Measurements from ENCODE around the gene GIGYF2.

GIGYF2 gene

DNA sequence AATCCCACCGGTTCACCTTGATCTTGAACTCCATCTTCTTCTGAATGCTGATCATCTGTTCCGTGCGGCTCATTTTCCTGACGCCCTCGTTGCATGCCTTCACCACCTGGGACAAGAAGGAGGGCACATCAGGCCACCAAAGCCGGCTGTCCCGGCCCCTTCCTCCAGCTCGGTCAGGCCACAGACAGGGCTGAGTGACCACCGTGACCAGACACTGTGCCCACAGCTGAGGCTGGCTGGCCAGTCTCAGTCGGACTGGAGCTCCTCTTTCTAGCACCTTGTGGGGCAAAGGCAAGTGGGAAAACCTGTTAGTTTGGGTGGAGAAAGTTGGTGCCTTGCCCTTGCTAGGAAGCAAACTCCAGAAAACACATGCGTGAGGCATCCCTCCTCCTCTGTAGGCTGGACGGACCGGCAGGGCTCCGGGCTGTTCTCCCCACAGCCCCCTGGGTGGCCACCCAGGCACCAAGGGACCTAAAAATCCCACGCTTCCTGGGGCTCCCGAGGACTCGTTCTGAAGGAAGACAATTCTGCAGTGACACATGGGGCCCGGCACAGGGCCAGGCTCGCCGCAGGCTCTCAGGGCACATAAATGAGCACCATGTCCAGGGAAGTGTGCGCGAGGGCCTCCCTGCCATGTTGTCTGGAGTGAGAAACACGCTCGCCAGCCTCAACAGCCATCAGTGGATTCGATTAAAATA lies 188.3 kb downstream of the GIGYF2 start:
- DNase-seq, result no peak

- DNase-seq, result no peak
Observed at GRCh38 chr2:232886176-232886575, 189.0 kb downstream of the GIGYF2 start.

GRCh38 chr2:232886632-232887031 lies 189.5 kb downstream of the GIGYF2 start:
- DNase-seq, result no peak

GRCh38 chr2:232887171-232887850 lies 190.2 kb downstream of the GIGYF2 start:
- DNase-seq, result no peak

DNA sequence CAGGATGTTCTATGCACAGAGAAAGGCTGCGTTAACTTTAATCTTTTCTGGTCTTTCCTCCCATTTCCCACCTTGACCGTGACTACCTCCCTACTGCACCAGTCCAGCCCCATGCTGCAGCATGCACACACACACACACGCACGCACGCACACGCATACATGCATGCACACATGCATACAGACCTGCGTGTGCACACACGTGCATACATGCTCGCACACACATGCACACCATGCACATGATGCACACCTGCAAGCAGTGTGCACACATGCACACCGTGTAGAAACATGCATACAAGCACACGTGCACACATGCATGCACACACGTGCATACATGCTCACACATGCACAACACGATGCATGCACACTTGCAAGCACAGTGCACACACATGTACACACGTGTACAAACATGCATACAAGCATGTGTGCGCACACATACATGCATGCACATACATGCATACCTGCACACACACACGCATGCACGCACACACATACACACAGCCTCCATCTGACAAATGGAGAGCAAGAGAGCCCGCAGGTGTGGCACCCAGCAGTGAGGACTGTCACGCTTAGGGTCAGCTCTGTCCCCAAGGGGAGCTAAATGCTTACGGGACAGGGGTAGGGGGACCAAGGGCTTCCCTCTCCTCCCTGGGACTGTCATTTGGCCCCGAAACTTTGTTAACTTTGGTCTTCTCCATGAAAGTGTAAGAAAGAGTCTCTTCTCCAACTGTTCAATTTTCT lies 191.1 kb downstream of the GIGYF2 start:
- DNase-seq, result no peak

GRCh38 chr2:232888839-232889529 lies 191.9 kb downstream of the GIGYF2 start:
- DNase-seq, result no peak

DNA sequence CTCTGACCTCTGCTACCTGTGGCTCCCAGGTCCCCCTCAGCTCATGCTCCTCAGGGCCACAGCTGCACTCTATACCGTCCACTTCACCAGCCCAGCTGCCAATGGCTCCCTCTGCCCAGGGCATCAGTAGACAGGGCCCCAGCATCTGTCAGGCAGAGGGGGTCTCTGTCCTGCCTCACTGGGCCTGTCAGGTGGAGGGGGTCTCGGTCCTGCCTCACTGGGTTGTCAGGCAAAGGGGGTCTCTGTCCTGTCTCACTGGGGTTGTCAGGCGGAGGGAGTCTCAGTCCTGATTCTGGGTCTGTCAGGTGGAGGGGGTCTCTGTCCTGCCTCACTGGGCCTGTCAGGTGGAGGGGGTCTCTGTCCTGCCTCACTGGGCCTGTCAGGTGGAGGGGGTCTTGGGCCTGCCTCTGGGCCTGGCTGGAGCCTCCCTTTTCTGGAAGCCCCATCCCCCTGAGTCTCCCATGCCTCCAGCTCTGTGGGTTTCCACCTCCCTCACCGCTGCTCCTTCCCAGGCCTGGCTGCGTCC lies 192.8 kb downstream of the GIGYF2 start:
- DNase-seq, result no peak

- no peak for DNase-seq
Observed at GRCh38 chr2:232890536-232890895, 193.4 kb downstream of the GIGYF2 start.

DNA sequence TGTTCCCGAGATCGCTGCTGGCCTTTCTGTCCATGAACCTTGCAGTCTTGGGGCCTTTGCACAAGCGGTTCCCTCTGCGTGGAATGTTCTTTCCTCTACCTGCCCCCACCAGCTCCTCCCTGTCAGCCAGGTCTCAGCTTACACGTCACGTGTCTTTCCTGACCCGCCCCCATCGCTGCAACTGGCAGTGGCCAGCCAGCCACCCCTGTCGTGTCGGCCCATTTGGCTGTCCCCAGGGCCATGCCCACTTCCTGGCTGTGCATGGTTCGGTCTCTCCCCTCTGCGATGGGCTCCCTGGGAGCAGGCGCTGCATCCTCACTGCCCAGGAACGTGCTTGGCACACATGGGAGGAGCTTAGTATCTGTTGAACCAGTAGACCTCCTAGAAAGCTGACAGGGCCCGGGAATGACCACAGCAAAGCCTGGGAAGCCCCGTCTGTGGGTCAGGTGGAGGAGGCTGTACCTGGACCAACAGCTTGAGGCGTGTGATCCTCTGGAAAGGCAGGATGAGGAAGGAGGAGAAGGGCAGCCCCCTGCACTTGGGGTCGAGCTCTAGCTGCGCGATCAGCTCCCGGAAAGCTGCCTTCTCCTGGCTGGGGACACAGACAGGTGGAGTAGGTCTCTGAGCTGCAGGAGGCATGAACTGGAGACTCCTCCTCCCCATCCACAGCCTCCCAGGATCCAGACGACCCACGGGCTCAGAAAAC lies 193.9 kb downstream of the GIGYF2 start:
- DNase-seq, result peak; percentile 82

DNA sequence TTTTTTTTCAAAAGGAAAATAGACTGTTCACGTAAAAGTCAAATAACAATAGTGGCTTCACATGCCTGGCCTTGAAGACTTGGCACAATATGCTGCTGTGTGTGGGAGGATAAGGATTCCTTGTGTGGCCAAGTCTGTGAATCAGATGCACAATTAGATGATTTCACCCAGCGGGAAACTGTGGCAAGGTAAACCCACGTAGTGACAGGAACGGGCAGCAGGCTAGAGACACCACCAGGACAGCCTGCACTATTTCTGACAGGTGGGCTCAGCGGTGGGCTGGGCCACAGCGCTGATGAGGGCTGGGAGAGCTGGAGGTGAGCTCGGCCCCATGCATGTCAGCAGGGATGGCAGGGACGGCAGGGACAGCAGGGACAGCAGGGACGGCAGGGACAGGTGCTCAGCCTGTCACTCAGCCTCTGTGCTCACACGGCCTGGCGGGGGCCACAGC lies 194.5 kb downstream of the GIGYF2 start:
- no peak for DNase-seq

DNA sequence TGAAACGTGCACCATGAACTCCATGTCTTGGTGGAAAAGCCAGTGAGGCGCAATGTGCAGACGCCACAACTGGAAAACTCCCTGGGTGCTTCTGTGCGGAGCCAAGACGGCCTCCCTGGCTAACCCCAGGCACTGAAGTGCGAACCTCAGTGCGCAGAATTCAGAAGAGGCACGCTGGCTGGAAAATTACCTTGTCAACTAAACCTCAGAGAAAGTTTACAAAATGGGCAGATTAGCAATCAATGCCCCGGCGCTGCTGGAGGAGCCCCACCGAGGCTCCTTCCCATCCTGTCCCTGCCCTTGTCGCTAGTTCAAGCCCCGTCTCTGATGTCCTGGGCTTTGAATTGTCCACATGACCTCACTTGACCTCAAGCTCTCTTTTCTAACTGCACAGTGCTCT lies 195.1 kb downstream of the GIGYF2 start:
- DNase-seq, result no peak

DNA sequence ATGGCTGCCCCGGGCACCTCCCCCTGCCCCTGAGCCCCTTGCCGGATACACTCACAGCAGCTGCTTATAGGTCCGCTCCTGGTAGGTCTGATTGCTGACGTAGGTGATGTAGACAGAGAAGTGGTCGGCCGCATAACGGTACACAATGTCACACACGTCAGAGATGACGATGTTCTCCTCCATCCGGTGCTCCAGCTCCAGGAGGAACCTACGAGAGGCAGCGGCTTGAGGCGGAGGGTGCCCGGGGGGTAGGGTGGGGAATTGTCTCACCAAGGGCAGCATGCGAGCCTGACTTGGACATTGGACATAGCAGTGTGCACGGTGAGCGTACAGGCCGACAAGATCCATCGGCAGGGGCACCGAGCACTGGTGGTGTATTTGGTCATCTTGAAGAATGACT lies 195.7 kb downstream of the GIGYF2 start:
- DNase-seq, result no peak

GRCh38 chr2:232893834-232894233 lies 196.7 kb downstream of the GIGYF2 start:
- no peak for DNase-seq

- no peak for DNase-seq
Observed at GRCh38 chr2:232894251-232894650, 197.1 kb downstream of the GIGYF2 start.

GRCh38 chr2:232894746-232895145 lies 197.6 kb downstream of the GIGYF2 start:
- no peak for DNase-seq

DNA sequence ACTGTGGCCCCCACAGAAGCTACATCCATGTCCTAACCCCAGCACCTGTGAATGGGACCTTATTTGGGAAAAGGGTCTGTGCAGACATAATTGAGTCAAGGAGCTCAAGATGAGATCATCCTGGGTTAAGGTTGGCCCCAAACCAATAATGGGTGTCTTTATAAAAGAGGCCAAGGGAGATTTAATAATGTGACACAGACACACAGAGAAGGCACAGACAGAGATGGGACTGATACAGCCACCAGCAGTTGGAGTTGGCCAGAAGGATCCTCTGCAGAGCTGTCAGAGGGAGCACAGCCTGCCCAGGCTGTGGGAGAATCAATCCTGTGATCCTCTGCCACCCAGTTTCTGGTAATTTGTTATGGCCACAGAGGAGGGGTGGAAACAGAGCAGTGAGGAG lies 199.0 kb downstream of the GIGYF2 start:
- no peak for DNase-seq

GRCh38 chr2:232896720-232897597 lies 199.8 kb downstream of the GIGYF2 start:
- DNase-seq, result no peak

GRCh38 chr2:232897598-232898408 lies 200.7 kb downstream of the GIGYF2 start:
- DNase-seq, result no peak

- no peak for DNase-seq
Observed at GRCh38 chr2:232898592-232899543, 201.7 kb downstream of the GIGYF2 start.

Data from DMS153 (cell line).